Hematopoietic multipotent progenitor cell treated with erythropoietin and hydrocortisone succinate and interleukin-3 and kit ligand, for 15 days (in vitro differentiated cells): Measurements from ENCODE around the gene NPM3.
A peak's percentile ranks its signal among the peaks of the same experiment; 100 is the strongest.
"Not testable (repeated sequence)": the region's sequence is repeated elsewhere in the genome, so short reads cannot be mapped to it uniquely, and the experiment has no call there.

Experiments used
- DNase-seq: peaks from one replicate; pipeline ENCODE4 v3.0.0-alpha.2; 2015; ENCODE audit warnings: low spot score

The NPM3 gene

DNA sequence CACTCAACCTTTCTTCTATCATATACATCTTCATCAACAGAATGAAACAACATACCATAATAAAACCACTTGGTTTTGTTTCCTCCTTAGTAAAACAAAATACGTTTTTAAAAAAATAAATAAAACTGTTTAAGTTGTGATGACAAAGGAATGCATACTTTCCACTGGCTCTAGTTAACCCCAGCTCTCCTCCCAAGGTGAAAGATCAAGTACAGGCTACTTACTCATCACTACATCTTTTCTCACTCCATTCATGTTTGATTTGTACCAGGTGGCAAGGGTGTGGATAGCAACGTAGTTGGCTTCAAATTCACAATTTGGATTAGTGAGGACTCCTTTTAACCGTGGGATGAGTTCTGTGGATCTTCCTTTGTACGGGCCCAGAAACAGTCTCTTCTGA is 20.3 kb upstream of the NPM3 start:
- no peak for DNase-seq

DNA sequence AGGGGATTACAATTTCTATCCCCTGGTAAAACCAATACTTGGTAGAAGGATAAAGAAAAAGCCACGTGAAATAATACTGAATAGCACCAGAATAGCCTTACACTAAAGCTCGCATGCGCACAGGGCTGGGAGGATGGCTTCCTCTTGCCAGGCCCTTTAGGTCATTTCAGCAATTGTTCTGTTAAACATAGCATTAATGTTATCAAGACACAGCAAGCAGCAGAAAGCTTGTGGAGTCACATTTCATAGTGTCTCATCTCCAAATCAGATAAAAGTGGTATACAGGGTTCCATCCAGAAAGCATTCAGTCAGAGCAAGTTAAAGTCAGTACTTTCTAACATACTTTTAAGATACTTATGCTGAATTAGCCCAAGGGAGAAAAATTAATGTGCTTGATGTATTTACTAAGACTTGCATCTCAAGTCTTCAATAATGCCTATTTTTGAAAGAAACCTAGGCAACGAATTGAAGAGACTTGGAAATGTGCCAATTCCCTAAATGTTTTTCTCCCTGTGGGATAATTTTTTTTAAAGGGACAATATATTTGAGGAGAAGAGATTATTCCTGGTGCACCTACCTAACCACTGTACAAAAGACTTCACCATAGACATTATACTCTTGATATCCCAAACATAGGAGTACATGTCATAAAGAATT is 14.3 kb upstream of the NPM3 start:
- DNase-seq = no peak

DNA sequence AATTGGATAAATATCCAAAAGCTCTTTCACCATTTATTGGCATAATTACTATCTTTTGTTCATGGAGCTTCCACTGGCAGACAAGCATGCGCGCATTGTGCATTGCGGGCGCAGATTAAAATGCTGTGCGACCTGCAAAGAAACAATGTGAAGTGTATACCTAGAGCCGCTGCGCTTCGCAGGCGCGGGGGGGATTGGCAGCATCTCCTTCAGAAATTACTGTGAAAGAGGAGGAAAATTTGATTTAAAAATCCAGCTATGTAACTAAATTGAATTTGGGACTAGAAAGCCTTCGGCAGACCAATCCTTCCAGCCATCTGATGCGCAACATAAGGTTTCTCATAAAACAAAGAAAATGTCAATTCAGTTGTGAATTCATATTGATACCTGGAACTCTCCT is 10.3 kb upstream of the NPM3 start:
- DNase-seq = no peak

DNA sequence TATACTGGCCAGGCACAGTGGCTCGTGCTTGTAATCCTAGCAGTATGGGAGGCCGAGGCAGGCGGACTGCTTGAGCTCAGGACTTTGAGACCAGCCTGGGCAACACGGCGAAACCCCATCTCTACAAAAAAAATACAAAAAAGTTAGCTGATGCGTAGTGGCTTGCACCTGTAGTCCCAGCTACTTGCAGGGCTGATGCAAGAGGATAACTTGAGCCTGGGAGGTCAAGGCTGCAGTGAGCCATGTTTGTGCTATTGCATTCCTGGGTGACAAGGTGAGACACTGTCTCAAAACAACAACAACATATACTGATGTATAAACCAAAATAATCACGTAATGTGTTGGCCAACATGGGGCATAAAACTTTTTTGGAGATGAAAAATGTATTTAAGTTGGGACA is 6.4 kb upstream of the NPM3 start:
- DNase-seq = no peak

DNA sequence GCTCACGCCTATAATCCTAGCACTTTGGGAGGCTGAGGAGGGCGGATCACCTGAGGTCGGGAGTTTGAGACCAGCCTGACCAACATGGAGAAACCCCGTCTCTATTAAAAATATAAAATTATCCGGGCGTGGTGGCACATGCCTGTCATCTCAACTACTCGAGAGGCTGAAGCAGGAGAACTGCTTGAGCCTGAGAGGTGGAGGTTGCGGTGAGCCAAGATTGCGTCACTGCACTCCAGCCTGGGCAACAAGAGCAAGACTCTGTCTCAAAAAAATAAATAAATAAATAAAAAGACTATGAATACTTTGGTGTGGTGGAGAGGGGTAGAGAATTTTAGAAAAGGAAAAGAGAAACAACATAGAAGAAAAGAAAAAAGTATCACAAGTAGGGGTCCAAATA is 6.0 kb upstream of the NPM3 start:
- DNase-seq = not testable (repeated sequence)

DNA sequence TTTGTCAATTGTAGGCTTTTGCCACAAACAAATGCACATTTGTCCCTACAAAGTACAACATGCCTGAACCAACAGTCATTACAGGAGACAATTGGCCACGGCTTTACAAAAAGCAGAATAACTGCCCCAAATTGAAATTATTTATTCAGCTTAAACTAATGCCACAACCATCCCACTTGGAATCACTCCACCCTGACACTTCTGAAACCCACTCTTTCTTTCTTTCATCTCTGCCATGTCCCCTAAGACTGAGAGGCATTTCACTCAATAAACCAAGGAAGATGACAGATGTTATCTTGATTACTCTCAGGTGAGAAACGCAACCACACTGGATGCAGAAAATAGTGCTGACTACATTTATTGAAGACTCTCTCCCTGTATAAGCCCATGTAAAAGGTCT is 2.6 kb upstream of the NPM3 start:
- DNase-seq = no peak

DNA sequence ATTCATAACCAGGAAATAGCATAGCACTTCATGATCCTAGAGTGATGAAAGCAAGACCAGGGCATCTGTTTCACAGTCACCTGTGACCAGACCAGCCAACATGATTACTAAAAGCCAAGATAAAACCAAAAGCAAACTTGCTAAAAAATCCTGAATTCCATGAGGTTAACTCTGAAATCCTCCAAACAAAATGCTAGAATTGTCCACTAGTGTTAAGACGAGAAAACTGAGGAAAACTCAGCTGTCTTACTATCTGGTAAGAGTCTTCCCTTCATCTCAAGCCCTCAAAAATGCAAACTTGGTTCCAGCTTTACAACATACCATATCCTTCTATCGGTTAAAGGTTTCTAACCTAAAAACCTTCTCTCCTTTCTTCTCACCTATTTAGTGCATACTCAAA is 1.3 kb upstream of the NPM3 start:
- no peak for DNase-seq

DNA sequence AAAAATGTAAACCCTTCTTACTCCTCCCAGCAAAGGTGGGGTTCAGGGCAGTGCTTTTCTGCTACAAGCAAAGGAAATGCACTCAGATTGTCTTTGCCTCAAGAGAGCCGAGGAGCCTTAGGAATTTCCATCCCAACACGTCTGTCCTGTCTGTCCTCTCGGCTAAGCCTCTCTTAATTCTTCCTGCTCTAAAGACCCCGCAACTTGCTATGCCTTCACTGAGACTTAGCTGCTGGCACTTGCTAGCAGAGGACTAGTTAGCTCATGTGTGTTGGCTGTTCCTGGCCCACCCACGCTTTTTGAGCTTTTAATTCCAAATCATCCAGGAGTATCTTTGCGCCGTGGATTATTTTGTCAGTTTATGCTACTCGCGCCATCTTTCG is 481 bp upstream of the NPM3 start:
- DNase-seq = no peak

DNA sequence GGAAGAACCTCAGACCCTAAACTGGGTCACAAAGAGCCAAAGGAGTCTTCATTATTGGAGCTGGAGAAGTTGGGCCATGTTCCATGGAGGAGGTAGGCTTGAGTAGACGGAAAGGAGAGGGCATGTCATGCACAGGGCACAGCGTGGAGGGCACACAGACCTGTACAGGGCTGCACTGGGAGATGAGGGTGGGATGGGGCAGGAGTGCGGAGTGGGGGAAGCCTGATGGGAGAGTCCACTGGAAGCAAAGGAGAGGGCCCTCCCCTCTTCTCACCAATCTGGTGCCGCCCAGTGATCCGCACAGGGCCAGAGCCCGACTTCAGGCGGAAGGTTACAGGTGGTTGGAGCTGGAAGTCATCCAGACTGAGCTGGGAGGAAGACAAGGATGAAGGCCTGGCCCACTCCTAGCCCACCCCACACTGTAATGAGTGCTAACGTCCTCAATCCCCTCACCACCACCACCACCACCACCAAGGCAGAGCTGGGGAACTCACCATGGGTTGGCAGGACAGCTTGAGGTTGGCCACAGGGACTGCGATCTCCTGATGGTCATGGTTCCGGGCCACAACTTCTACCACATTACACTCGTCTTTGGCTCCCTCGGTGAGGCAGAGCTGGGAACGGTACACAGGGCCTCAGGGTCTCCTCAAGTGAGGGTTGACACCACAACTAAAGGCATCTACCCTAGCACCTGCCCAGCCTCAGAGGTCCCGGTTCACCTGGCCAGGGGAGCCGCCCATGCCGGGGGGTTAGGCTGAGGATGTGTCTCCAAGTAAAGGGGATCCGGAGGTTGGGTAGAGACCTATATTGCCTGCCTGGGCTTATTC is 1.0 kb downstream of the NPM3 start:
- DNase-seq = no peak

DNA sequence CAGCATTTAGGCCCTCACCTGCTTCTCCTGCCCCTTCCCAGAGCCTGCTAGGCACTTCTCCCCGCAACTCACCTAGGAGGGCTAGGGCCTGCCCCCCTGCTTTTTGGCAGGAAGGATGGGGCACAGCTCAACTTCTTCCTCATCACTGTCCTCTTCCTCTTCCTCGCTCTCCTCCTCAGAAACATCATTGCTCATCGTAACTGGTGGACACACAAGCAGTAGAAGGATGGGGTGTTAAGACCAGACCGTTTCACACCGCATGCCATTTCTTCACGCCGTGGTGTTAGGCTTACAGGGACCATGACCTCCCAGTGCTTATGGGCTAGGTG is 1.6 kb downstream of the NPM3 start:
- no peak for DNase-seq

DNA sequence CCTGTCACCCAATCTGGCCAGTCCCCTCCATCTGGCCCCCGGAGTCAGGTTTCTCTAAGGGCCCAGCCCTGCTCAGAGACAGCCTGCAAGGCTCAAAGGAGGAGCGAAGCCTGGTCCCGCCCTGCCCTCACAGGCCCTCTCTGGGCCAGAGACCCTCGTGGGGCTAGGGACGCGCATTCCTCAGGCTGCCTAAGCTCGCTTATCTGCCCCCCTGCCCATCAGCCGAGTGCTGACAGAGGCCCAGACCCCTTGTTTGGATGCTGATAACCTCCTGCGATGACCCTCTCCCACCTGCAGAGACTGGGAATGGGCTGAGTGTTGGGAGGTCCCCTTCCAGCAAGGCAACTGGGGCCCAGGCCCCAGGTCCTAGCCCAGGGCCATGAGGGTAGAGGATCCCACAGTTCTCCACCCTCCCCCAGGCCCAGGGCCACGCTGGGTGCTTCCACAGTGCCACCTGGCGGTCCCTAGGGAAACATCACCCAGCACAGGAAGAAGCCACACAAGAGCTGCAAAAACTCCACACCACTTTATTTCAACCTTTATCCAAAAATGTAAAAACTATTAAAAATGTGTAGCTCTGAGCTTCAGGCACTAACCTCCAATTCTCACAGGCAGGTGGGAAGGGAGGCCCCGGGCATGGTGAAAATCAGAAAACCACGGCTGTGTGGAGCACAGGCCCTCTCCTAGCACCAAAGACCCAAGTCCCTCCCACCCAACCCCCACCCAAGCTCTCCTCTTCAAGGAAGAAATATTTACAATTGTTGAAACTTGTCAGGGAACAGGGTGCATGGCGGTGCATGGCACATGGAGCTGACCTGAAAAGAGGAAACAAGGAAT is 2.2 kb downstream of the NPM3 start:
- peak; percentile 75 for DNase-seq

DNA sequence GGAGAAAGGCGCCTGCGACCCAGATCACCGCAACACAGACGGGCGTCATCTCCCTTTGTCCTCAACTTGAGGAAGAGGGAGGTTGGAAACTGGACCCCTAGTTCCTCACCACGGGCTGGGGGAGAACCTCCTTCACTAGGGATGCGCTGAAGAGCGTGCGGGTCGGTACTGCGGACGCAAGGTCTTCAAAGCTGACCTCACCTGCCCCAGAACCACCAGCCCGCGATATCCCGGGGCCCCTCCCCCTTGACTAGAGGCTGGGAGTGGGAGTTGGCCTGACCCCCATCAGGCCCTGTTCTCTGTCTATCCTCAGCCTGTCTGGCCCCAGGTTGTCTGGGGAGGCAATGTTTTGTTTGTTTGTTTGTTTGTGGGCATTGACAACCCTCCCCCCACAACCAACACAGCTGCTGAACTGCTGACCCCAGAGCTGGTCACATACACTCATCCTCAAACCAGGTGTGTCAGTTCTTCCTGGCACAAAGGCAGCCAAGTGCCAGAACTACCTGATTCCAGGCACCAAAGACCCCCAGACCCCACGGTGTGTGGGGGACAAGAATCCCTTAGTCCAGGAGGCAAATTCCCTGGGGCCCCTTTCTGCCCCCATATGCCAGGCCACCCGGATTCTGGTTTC is 2.9 kb downstream of the NPM3 start:
- DNase-seq = no peak

DNA sequence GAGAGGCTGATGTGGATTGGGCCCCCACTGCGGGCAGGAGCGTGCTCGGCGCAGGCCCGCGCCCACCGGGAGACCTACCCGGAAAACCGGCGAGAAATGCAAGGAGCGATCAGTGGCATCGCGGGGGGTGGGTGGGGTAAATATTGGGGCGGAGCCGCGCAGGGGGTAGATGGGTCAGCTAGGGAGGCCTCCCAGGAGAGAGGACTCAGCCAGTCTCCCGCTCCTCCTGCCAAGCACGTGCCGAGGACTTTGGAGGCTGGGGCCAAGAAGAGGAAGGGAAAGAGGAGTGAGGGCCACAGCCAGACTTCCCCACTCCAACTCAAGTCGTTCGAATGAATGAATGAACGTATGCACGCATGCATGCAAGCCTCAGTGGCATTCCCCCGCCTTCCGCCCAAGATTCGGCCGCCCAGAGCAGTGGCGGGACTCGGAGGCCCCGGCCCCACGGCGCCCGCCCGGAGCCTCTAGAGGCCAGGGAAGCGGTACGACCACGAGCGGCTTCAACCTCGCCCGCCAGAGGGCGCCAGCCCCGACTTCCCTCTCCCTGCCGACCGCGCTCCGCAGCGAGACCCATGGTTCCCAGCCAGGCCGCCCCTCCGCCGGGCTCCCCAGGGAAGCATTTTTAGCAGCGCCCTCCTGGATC is 3.6 kb downstream of the NPM3 start:
- DNase-seq = peak; percentile 73

DNA sequence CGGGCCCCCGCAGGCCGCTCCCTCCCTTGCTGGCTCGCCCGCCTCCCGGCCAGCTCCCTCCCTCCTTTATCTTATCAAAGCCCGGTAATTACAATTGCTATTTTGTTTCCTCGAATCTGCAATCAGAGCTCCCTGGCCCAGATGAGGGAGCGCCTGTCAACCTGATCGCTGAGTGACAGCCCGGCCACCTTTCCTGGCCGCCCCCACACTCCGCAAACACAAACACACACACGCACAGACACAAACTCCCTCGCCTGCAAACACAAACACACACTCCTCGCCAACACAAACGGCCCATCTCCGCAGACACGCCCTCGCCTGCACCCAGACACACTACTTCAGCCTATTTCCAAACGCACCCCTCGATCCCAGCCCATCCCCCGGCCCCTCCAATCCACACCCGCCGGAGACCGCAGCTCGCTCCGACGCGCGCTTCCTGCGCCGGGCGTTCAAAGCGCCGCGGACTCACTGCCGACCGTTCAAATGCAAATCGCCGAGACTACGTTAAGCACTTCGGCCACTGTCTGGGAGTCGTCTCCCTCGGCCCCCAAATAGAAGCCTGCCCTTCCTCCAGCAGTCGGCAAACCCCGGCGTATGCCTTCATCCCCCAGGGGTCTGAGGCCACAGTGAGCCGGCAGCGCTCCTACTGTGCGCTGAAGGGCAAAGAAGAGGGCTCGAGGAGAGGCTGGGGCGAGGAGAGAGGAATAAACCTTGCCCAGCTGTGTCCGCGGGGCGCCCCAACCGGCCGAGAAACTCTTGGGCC is 4.3 kb downstream of the NPM3 start:
- no peak for DNase-seq

DNA sequence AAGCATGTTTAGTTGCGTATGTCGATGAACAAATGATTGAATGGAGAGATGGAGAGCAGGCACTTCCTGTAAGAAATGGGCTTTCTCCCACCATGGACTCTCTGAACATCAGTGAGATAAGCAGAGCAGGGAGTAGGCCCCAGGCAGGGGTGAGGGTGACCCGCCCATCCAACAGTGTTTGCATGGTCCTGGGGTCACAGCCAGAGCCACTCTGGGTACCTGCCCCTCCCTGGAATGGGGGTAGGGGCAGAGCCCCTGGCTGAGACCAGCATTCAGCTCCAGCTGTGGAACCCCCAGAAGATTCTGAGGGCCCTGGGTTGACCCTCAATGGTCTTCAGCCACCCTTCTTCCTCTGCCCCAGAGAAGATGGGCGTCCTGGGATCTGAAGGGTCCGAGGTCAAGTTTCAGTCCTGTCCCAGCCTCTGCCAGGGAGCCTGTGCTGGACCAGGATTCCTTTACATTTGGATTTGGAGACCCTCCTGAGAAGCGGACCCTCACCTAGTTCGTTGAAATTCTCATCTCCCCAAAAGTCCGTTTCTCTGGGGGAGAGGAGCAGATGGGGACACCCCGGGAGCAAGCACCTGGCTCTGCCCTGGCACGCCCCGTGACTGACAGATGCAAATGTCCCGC is 5.0 kb downstream of the NPM3 start:
- DNase-seq = no peak

DNA sequence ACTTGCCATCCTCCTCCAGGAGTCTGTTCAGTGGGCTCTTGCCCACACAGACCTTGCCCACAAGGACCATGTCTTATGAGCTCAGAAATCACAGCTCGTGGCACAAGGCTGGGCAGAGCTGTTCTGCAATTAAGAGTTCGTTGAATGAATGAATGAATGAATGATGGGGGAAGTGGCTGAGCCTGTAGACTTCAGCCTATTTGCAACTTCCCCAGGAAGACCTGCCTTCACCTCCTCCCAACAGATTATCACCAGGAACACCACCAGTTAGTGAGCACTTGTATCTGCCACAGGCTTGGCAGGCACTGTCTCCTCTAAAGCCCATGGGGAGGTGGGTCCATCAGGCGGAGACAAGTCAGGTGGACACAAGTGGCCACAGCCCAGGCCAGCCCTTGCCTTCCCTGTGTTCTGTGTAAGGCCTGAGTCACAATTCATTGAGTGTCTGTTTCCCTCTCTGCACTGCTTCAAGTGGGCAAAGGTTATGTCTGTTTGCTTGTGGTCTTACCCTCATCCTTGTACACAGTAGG is 5.6 kb downstream of the NPM3 start:
- no peak for DNase-seq

DNA sequence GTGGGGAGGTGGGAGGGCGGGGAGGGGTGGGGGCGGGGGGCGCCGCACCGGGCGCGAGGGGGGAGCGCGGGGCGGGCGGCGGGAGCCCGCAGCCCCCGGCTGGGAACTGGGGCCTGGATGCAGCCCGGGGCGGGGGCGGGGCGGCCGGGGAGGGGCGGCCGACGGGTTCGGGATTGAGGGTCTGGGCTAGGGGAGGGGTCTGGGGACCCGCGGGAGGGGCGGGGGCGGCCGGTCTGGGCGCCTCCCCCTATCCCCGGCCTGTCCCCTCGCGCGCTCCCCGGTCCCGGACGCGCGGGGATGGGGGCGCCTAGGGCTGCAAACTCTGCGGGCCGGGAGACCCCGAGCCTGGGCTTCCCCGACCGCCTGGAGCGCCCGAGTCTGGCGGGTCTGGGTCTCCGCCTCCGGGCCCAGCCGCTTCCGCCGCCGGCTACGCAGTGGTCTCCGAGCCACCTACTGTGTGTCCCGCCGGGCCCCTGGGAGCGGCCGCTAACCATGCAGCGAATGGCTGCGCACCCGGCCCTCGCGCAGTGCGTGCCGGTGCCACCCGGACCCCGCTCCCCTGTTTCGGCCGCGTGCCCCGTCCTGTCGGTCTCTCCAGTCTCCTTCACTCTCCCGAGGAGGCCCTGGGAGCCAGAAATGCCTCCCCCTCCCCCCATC is 7.0 kb downstream of the NPM3 start:
- DNase-seq = no peak

DNA sequence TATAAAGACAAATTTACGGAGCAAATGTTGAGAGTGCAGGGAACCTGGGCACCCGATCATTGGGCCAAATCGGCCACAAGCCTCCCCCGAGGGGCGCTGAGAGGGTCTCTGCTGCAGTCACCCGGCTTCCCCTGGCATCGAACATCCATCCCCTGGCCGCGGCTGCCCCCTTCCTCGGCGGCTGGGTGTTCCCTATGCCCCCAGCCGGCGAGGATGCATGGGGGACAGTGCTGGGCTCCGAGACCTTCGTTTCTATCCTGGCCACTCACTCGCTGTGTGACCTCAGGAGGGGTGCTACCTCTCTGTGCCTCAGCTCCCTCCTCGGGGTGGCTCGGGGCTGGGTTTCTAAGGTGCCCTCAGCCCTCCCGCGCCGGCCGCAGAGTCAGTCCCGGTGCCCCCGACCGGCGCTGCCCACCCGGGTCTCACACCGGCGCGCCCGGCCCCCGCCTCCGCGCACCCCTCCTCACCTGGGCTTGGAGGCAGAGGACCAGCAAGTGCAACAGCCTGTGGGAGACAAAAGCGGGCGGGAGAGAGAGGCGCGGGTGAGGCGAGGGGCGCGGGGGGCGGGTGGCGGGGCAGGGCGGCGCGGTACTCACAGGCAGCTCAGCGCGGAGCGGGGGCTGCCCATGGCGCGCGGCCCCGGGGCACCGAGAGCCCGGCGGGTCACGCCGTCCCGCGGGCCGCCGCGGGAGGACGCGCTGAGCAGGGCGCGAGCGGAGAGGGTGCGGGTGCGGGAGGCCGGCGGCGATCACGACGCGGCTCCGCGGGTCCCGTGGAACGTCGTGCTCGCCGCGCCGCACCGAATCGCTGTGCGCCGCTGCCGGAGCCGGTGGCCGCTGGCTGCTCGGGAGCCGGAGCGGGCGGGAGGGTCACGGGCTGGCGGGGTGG is 7.7 kb downstream of the NPM3 start, which contains the start of gene FGF8:
FGF8 (minus strand) TSS at position 842 of the 888 bp plus-strand sequence; CDS start at position 628, 214 bp downstream.
- no peak for DNase-seq
